GM19463 (cell line): ENCODE data around the gene RGPD6.
A peak's percentile ranks its signal among the peaks of the same experiment; 100 is the strongest.
"Not testable (repeated sequence)": the region's sequence is repeated elsewhere in the genome, so short reads cannot be mapped to it uniquely, and the experiment has no call there.

Experiments used
- ATAC-seq: cut with Tn5 transposase; IDR thresholded peaks from one replicate; pipeline ENCODE4 v1.9.1; 2021; ENCODE audit warnings: mild to moderate bottlenecking, moderate library complexity; ENCODE audit not compliant: unreplicated experiment

RGPD6 gene

DNA sequence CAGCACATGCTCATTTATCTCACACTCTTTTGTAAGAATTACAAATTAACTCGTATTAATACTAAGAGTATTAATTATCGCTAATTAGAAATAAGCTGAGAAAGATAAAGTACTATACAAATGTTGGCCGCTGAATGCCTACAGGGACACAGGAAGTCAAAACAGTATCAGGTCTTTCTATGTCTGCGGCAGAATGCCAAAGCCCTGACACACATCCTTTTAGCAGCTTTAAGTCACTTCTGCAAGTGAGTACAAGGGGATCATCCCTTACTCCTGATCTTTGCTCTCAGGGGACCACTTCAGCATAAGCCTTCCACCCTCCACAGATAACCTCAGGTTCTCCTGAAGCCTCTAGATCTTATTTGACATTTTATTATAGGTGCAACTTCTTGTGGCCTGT, 94.3 kb downstream of the RGPD6 start:
- not testable (repeated sequence) for ATAC-seq

DNA sequence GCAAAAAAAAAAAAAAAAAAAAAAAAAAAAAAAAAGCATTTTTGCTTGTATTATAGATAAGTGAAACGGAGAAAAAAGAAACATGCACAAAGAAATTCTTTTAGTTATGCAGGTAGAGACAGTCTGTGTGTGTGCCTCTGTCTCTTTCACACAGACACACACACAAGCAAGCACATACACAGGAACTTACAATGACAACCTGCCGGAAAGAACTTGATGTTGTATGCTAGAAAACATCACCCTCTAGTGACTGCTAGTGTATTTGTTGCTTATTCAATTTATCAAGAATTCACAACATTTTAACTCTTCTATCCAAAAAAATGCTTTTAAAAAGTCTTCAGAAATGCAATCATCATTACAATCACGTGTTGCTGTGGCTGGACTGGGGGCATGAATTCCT, 95.8 kb downstream of the RGPD6 start:
- not testable (repeated sequence) for ATAC-seq

DNA sequence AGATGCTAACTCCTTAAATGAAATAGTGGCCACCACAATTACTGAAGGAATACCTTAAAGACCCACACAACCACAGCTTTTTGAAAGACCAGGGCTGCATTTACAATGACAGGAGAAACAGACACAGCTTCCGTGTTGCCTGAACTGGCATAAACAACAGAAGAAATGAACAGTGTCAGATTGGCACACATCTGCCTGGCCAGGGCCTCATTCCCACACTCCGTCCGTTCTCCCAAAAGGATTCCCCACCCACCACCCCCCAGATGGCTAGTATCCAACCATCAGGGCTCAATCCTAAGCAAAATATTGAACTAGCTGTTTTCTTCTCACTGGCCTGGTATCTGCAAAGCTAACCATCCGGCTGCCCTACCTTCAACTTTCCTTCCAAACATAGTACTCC, 96.9 kb downstream of the RGPD6 start:
- not testable (repeated sequence) for ATAC-seq

DNA sequence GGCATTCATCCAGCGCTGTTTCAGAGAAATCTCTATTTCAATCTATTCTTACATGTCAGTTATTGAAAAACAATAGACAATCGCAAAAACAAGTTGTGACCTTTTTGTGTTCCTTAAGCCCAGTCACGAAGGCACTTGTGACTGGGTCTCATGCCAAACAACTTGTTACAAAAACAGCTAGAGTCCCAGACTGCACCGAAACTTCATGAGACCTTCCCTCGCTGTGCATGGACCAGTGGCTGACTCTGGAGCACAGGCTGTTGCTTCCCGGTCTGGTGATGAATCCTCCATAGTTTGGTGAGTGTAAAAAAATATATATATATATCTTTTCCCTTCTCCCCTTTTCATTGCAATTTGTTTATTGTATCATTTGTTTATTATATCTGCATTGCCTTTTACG, 99.7 kb downstream of the RGPD6 start:
- not testable (repeated sequence) for ATAC-seq

DNA sequence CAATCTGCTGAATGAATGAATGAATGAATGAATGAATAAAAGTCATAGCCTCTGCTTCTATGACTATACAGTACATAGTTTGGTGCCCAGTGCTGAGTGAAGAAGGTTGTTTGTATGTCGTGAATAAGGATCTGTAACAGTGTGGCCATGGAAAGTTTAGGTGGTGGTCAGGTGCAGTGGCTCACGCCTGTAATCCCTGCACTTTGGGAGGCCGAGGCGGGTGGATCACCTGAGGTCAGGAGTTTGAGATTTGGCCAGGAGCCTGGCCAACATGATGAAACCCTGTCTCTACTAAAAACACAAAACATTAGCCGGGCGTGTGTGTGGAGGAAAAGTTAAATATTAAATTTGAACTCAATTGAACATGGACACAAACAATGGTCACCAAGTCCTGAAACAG, 100.1 kb downstream of the RGPD6 start:
- ATAC-seq = not testable (repeated sequence)

DNA sequence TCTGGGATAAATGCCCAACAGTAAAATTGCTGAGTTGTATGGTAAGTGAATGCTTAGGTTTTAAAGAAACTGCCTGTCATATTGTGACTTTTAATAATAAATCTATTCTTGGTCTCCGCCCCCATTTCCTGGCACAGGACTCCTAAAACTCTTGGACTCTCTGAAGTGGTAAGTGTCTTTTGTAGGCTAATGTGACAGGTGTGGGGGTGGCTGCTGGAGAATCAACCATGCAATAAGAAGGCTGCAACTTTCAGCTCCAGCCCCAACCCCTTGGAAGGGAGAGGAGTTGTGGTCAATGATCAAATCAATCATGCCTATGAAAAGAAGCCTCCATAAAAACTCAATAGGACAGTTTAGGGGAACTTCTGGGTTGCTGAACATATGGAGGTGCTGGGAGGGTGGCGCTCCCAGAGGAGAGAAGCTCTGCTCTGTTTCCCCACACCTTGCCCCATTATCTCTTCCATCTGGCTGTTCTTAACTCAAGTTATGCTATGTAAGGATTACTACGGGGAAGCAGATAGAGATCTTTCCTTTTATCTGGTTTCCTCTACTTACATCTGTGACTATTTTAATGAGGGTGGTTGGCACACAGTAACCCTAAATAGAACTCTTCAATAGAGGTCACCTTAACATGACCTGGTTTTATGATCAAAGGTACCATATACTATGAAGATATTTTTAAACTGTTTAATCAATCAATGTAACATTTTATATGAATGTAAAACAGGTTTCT, 101.2 kb downstream of the RGPD6 start:
- ATAC-seq = not testable (repeated sequence)

DNA sequence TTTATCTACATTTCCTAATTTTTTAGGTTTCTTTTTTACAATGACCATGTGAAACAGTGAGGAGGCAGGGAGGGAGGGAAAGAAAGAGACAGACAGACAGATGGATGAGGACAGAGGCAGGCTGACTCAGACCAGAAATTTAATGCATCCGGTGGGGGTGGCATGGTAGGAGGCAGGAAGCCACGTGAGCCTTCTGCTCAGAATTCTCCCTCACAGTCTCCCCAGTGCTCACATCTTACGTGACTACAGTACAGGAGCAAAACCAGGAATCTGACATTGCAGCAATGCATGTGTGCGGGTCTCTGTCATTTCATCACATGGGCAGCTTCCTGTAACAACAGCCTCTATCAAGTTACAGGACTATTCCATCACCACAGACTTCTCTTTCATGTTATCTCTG, 102.1 kb downstream of the RGPD6 start:
- ATAC-seq = peak; percentile 99

DNA sequence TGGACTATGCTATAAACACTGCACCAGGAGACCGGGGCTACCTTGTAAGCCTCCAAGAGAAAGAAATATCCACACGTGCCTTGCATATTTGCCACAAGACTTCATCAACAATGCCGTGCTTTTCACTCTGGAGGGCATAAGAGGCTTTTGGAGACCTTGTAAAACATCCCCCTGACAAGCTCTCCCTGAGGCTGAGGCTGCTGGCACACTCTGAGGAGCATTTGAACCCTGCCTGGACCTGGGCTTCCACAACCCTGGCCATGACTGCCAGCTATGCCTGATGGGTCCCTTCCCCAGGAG, 104.0 kb downstream of the RGPD6 start:
- ATAC-seq = not testable (repeated sequence)

DNA sequence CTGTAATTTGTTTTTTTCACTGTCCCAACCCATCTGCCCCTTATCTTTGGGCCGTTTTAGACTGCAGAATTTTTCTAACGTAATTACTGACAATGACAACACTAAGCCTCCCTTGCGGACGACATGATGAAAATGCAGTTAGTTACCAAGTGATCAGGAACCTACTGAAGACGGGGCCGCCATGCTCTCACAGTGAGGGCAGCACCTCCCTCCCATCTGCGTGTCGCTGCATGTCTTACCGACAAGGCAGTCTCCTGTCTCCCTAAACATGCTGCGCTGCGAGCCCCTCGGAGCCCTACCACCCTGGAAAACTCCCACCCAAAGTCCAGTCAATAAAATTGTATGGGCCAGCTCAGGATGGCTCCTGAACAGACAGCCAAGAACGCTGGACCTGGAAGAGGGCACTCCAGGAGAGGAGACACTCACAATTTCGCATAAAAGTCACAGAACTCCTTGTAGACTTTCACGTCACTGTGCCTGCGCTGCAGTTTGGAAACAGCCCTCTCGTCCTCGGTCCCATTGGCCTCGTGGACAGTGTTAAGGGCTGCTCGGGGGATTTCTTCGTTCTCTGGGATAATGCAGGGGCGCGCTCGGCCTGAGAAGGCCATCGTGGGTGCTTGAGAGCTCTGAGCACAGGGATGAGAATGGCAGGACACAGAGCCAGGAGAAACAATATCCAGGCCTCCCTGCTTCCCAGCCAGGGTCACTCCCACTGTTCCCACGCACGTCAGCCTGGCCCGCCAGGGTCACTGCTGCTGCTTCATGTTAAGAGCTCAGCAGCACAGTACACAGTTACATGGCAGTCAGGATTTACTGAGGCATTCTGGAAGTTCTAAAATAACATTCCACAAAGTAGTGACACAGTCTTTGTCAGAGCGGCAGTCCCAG, 104.6 kb downstream of the RGPD6 start, which contains the start of gene LIMS4:
LIMS4 (minus strand) TSS at position 646 of the 888 bp plus-strand sequence; CDS start at position 608, 38 bp downstream.
- not testable (repeated sequence) for ATAC-seq

DNA sequence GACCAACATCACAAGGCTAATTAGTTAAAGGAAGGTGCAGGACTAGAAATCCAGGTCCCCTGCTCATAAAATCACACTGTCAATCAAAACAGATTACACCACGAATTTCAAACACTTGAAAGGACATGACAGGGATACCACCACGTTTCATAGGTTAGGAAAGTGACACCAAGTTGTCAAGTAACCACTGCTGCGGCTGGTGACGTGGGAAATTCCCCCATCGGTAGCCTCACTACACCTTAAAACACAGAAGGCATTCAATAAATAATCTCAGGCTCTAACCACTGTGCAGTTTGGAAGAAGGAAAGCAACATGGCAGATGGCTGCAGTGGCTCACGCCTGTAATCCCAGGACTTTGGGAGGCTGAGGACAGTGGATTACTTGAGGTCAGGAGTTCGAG, 108.1 kb downstream of the RGPD6 start:
- ATAC-seq = not testable (repeated sequence)

DNA sequence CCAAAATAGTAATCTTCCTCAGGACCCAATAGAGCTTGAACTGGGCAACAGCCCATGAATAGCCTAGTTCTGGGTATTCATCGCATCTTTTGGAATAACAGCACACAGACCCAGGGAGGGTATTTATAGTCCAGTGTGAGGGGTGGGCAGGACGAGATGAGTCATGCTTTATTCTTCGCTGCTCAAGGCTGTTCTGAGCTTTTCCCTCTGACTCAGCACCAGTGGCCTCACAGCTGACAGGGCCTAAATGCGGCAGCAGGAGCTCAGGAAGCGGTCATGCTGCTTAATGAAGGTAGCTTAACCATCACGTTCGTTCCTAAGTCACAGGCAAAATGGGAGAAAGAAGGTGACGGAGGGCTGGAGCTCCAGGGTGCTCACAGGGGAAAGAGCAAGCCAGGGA, 111.7 kb downstream of the RGPD6 start:
- ATAC-seq = peak; percentile 98
